LNCaP clone FGC (cell line): Measurements from ENCODE around the gene STK10.

Experiments
- DNase-seq: peaks from one replicate; pipeline ENCODE4 v3.0.0-alpha.2; 2011; ENCODE audit warnings: low read depth
- H3K4me3 ChIP-seq: 2 replicates; pipeline ENCODE4 v1.5.1; 2011; ENCODE audit warnings: mild to moderate bottlenecking, low read depth, low read length, control low read depth
- CTCF ChIP-seq: IDR thresholded peaks from 2 replicates; pipeline ENCODE4 v1.5.1; 2012; ENCODE audit warnings: mild to moderate bottlenecking; ENCODE audit not compliant: control insufficient read depth, insufficient read depth; ENCODE audit errors: extremely low read depth

STK10 gene

GRCh38 chr5:171992813-171993212, 195.2 kb downstream of the STK10 start:
- H3K4me3 ChIP-seq = no peak overlapping the region
- TF ChIP-seq CTCF = no peak
- no peak for DNase-seq

GRCh38 chr5:171992305-171992704, 195.7 kb downstream of the STK10 start:
- TF ChIP-seq CTCF = no peak
- DNase-seq = no peak
- H3K4me3 ChIP-seq = no peak overlapping the region
